OCI-LY7 (cell line): Measurements from ENCODE around the gene ERP27. TPM values are rescaled to one million over a fixed set of nuclear protein-coding genes. Genes with fewer than 3 reads are reported as not detected.

Experiments used
- BruUV-seq: library from RNA; stranded (reverse); fragments of 400-500 nt; replicated peaks from 2 replicates; lab custom pipeline; 2021; lab: Mats Ljungman, UMichigan
- CTCF ChIA-PET: fragments of 300-600 bp; sonication (Branson Sonifier 250); formaldehyde crosslinking; loops from one replicate; lab custom pipeline; 2022; ENCODE audit warnings: antibody characterized with exemption; ENCODE audit not compliant: unreplicated experiment; lab: Charles Lee
- POLR2A ChIA-PET: fragments of 300-600 bp; sonication (Branson Sonifier 250); formaldehyde crosslinking; loops from one replicate; lab custom pipeline; 2022; ENCODE audit warnings: antibody characterized with exemption; lab: Charles Lee
- DNase-seq: peaks from one replicate; pipeline ENCODE4 v3.0.0-alpha.2; 2015; ENCODE audit warnings: low spot score
- H2AFZ ChIP-seq: fragments of 200-600 bp; sonication (generic), shearing (Covaris generic); 2 replicates; pipeline ENCODE4 v1.6.1; 2014; ENCODE audit warnings: mild to moderate bottlenecking, antibody characterized with exemption, low read length, moderate library complexity
- H3K27ac ChIP-seq: fragments of 200-600 bp; sonication (generic); 2 replicates; pipeline ENCODE4 v1.5.1; 2014; ENCODE audit warnings: mixed run types, low read depth, mild to moderate bottlenecking, moderate library complexity, low read length, inconsistent platforms; ENCODE audit not compliant: poor library complexity, severe bottlenecking
- H3K36me3 ChIP-seq: fragments of 200-600 bp; sonication (generic); 2 replicates; pipeline ENCODE4 v1.6.1; 2014; ENCODE audit warnings: mild to moderate bottlenecking, antibody characterized with exemption, low read length, moderate library complexity, mixed read lengths; ENCODE audit not compliant: insufficient read depth
- H3K4me1 ChIP-seq: fragments of 200-600 bp; sonication (generic); 2 replicates; pipeline ENCODE4 v1.5.1; 2014; ENCODE audit warnings: mild to moderate bottlenecking, low read length; ENCODE audit not compliant: insufficient read depth, poor library complexity, severe bottlenecking
- H3K4me2 ChIP-seq: fragments of 200-600 bp; sonication (generic); 2 replicates; pipeline ENCODE4 v1.6.1; 2014; ENCODE audit warnings: mild to moderate bottlenecking, low read length
- H3K4me3 ChIP-seq: fragments of 200-600 bp; sonication (generic); 2 replicates; pipeline ENCODE4 v1.5.1; 2014; ENCODE audit warnings: mild to moderate bottlenecking, low read depth, low read length; ENCODE audit not compliant: poor library complexity, severe bottlenecking
- H3K79me2 ChIP-seq: fragments of 200-600 bp; sonication (generic); 2 replicates; pipeline ENCODE4 v1.6.1; 2016; ENCODE audit warnings: low read depth, mild to moderate bottlenecking, low read length, moderate library complexity, mixed read lengths; ENCODE audit not compliant: insufficient read depth
- H3K9me2 ChIP-seq: fragments of 200-600 bp; sonication (generic); 2 replicates; pipeline ENCODE4 v1.6.1; 2016; ENCODE audit warnings: mild to moderate bottlenecking, low read length, mixed read lengths; ENCODE audit not compliant: insufficient read depth
- H3K9me3 ChIP-seq: fragments of 200-600 bp; sonication (generic); 2 replicates; pipeline ENCODE4 v1.6.1; 2014; ENCODE audit warnings: mild to moderate bottlenecking, mixed run types, low read length, mixed read lengths
- H4K20me1 ChIP-seq: fragments of 200-600 bp; sonication (generic); 2 replicates; pipeline ENCODE4 v1.6.1; 2014; ENCODE audit warnings: mild to moderate bottlenecking, antibody characterized with exemption, low read length, moderate library complexity, mixed read lengths; ENCODE audit not compliant: insufficient read depth
- EZH2phosphoT487 ChIP-seq: fragments of 200-600 bp; sonication (generic); IDR thresholded peaks from 2 replicates; pipeline ENCODE4 v1.6.1; 2018; ENCODE audit warnings: low read depth, borderline replicate concordance, mild to moderate bottlenecking, mixed run types, antibody characterized with exemption, low read length, moderate library complexity, mixed read lengths
- intact Hi-C: fragments of 100-400 bp; cut with micrococcal nuclease; formaldehyde crosslinking; loops from one replicate; pipeline ENCODE4 v1.10.0; 2022; ENCODE audit not compliant: unreplicated experiment
- total RNA-seq, 2 experiments: library from RNA; depleted of rRNA in 1 of 2; stranded (reverse); fragments of >200 nt in 1 of 2; shearing (Covaris generic) in 1 of 2; gene quantifications; 2 replicates each; pipeline ENCODE4 v1.2.3, GENCODE V29; 2014 to 2022
- TF ChIP-seq, protein P1 (sequence below): fragments of 200-600 bp; sonication (generic); conservative IDR thresholded peaks from 2 replicates; pipeline ENCODE4 v1.5.1; 2014; ENCODE audit warnings: mild to moderate bottlenecking, antibody characterized with exemption, low read length, moderate library complexity, mixed read lengths

Gene ERP27
- total RNA-seq, 2 experiments from 2014 or later = 1.7 to 1.9 TPM

DNA sequence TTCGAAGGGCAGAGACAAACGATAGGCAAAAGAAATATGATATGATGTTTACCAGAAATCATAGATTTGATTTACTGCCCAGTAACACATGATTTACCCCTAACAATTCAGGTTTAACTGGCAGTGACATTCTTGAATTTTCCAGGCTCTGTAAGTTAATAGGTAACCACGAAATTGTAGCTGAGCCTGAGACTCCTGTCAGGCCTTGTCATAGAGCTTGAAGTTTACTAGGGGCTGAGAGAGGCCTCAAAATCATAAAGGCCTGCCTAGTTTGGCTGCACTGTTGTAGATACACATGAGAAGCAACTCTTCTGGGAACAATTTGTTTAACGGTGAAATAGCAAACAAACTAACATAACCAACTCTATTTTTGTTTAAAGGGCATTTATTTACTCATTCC is 3.3 kb downstream of the ERP27 start:
- Histone ChIP-seq H3K36me3 (peaks cover 55% of the 10 kb centered on the region), H3K9me2 (no peaks in the 10 kb centered on the region)

DNA sequence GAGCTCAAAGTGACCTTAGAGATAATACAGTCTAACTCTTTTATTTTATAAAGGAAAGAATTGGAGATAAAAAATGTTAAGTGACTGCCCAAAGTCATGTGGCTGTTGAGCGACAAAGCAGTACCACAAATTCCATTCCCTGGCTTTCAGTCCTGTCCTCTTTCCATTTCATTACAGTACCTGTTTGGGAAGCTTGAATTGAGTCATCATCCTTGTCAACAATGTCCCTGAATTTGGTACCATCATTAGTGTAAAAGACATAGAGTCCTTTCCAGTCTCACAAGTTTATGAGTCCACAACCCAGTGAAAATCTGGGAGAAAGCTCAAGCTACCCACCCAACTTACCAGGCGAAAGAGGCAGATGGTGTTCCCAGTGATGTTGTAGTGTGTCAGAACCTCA is 3.8 kb downstream of the ERP27 start:
- Histone ChIP-seq H3K27ac (no peak overlapping the region), H3K4me3 (no peak overlapping the region), H4K20me1 (no peaks in the 10 kb centered on the region), H3K79me2 (no peaks in the 10 kb centered on the region), H3K4me2 (no peak overlapping the region), H3K4me1 (peaks cover 4% of the 10 kb centered on the region), H3K9me2 (no peaks in the 10 kb centered on the region), H2AFZ (no peak overlapping the region), H3K36me3 (peaks cover 50% of the 10 kb centered on the region), H3K9me3 (no peaks in the 10 kb centered on the region; the same call in 1 of the 2 replicates)
- BruUV-seq = no TSS peak
- CTCF ChIA-PET = no interaction called here
- DNase-seq = no peak
- POLR2A ChIA-PET = interaction anchor here (0.7 kb wide), 1 partner anchor 127 kb away, joined by 4 read pairs; no protein-coding TSS in a partner anchor
- TF ChIP-seq EZH2phosphoT487 = no peak
- TF ChIP-seq, protein P1, sequence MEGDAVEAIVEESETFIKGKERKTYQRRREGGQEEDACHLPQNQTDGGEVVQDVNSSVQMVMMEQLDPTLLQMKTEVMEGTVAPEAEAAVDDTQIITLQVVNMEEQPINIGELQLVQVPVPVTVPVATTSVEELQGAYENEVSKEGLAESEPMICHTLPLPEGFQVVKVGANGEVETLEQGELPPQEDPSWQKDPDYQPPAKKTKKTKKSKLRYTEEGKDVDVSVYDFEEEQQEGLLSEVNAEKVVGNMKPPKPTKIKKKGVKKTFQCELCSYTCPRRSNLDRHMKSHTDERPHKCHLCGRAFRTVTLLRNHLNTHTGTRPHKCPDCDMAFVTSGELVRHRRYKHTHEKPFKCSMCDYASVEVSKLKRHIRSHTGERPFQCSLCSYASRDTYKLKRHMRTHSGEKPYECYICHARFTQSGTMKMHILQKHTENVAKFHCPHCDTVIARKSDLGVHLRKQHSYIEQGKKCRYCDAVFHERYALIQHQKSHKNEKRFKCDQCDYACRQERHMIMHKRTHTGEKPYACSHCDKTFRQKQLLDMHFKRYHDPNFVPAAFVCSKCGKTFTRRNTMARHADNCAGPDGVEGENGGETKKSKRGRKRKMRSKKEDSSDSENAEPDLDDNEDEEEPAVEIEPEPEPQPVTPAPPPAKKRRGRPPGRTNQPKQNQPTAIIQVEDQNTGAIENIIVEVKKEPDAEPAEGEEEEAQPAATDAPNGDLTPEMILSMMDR = no peak
- intact Hi-C loops = loop anchor here (5.0 kb wide), 1 partner anchor 47 kb away; the partner anchor contains the start of gene MGP

More for the DNA sequence above, 3.3 kb downstream of the ERP27 start:
- Histone ChIP-seq H3K4me3 (no peak overlapping the region), H3K79me2 (no peaks in the 10 kb centered on the region), H3K4me1 (peaks cover 5% of the 10 kb centered on the region), H2AFZ (no peak overlapping the region), H3K9me3 (no peaks in the 10 kb centered on the region; the same call in 1 of the 2 replicates), H3K4me2 (no peak overlapping the region), H3K27ac (no peak overlapping the region), H4K20me1 (no peaks in the 10 kb centered on the region)
- ChIA-PET CTCF (no interaction called here), POLR2A (interaction anchor here (0.6 to 1.5 kb wide), 2 partner anchors 10 to 26 kb away, joined by 4 read pairs; partner anchors contain the start of gene ARHGDIB)
- no TSS peak for BruUV-seq
- DNase-seq = no peak
- TF ChIP-seq EZH2phosphoT487 = no peak
- TF ChIP-seq, protein P1 = no peak
- intact Hi-C loops = loop anchor here (5.0 kb wide), 1 partner anchor 62 kb away; no protein-coding TSS in a partner anchor

DNA sequence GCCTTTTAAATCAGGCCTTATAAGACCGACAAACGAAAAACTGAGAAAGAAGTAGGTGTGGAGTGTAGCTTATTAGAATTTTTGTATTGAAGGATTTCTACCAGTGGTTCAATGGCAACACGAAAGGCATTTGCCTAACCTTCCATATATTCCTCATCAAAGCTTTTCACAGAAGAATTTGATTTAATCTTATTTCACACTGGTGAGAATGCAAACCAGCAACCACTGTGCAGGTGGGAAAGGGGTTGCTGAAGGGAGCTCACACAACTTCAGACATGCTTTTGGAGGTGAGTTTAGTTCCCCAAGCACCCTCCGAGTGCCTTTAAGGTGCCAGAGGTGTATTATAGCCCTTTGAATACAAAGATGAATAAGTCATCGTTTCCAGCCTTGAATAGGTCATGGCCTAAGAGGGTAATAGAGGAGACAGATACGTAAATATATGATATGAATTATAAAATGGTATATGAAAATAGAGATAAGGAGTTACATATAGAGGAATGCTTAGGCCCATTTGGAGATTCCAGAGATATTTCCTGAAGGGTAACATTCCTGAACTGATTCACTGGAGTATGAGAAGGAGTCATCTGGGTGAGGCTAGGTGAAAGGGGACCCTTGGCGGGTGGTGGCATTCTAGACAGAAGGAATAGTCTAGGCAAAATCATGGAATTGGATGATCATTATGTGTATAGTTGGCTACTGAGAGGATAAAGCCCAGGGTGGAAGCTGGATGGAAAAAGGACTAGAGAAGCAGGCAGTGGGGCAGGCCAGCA is 6.4 kb downstream of the ERP27 start:
- POLR2A ChIA-PET = interaction anchor here (0.5 to 0.8 kb wide), 2 partner anchors 40 to 154 kb away, joined by 3 to 7 read pairs; no protein-coding TSS in a partner anchor

More for the DNA sequence above, 6.4 kb downstream of the ERP27 start:
- no peak overlapping the region for H3K27ac ChIP-seq
- H3K79me2 ChIP-seq = no peaks in the 10 kb centered on the region
- no peaks in the 10 kb centered on the region for H3K9me2 ChIP-seq
- intact Hi-C loops = loop anchor here (5.0 kb wide), 1 partner anchor 45 kb away; the partner anchor contains the start of gene MGP
- H4K20me1 ChIP-seq = no peaks in the 10 kb centered on the region
- peaks cover 27% of the 10 kb centered on the region for H3K36me3 ChIP-seq
- BruUV-seq = no TSS peak
- H3K9me3 ChIP-seq = no peaks in the 10 kb centered on the region
- H2AFZ ChIP-seq = no peak overlapping the region
- DNase-seq = no peak
- no peak overlapping the region for H3K4me2 ChIP-seq
- TF ChIP-seq EZH2phosphoT487 = no peak
- TF ChIP-seq, protein P1 = no peak
- peaks cover 5% of the 10 kb centered on the region for H3K4me1 ChIP-seq
- H3K4me3 ChIP-seq = no peak overlapping the region
- CTCF ChIA-PET = no interaction called here
